Ramos (cell line): ENCODE measurements around the gene MB21D2.
"Not testable (repeated sequence)": the region's sequence is repeated elsewhere in the genome, so short reads cannot be mapped to it uniquely, and the experiment has no call there.

ENCODE experiments used
- in situ Hi-C: fragments of 300-500 bp; cut with MboI; formaldehyde crosslinking; loops from one replicate; pipeline ENCODE4 v1.14.3; 2022; ENCODE audit warnings: low sequenced_read_pairs; ENCODE audit not compliant: unreplicated experiment

Gene MB21D2, protein sequence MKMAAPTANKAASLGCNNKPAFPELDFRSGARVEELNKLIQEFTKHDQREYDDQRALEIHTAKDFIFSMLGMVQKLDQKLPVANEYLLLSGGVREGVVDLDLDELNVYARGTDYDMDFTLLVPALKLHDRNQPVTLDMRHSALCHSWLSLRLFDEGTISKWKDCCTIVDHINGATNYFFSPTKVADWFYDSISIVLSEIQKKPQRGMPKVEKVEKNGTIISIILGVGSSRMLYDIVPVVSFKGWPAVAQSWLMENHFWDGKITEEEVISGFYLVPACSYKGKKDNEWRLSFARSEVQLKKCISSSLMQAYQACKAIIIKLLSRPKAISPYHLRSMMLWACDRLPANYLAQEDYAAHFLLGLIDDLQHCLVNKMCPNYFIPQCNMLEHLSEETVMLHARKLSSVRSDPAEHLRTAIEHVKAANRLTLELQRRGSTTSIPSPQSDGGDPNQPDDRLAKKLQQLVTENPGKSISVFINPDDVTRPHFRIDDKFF

GRCh38 chr3:192917404-192918274, at the start of gene MB21D2:
TSS of gene MB21D2 (minus strand) at chr3:192917856. CDS start at chr3:192917840, 16 bp downstream.
- in situ Hi-C loops, result no loop called here

GRCh38 chr3:192964959-192965719, 47.5 kb upstream of the MB21D2 start:
- in situ Hi-C loops, result not testable (repeated sequence)

GRCh38 chr3:192959773-192960172, 42.1 kb upstream of the MB21D2 start:
- in situ Hi-C loops, result no loop called here

GRCh38 chr3:192958219-192958872, 40.7 kb upstream of the MB21D2 start:
- in situ Hi-C loops, result no loop called here

DNA sequence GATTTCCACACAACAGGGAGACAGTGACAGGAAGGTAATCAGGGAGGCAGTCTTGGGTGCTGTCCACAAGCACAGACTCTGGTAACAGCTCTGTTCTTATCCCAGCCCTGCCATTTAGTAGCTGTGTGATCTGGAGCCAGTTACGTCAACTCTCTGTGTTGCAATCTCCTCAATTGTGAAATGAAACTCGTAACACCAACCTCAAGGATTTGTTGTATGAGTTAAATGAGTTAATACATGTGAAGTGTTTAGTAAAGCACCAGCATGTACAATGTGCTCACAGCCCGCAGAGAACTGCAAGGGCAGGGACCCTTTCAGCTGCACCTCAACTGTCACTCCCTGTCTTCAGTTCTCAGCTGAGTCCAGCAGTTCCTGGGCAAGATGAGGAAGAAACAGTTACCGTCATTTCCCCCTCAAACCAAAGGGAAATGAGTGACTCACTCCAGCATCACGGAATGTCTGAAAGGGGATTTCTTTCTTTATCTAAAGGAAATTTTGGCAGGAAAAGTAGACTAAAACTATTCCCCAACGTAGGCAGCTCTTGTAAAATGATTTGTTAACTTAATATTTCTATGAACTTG, 39.9 kb upstream of the MB21D2 start:
- in situ Hi-C loops, result no loop called here

GRCh38 chr3:192953926-192954325, 36.3 kb upstream of the MB21D2 start:
- in situ Hi-C loops, result no loop called here

DNA sequence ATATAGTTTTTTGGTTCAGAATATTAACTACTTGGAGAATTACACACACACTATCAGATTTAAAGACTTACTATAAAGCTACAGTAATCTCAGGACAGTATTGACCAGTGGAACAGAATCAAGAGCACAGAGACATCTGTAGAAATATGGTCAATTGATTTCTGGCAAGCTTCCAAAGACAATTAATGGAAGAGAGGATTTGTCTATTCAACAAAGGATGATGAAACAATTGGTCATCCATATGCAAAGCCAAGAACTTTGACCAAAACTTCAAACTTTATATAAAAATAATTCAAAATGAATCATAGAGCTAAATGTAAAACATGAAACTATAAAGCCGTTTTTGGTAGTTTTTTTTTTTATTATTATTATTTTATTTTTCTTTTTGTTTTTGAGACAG, 29.8 kb upstream of the MB21D2 start:
- in situ Hi-C loops, result no loop called here

GRCh38 chr3:192943393-192943792, 25.7 kb upstream of the MB21D2 start:
- in situ Hi-C loops, result no loop called here

DNA sequence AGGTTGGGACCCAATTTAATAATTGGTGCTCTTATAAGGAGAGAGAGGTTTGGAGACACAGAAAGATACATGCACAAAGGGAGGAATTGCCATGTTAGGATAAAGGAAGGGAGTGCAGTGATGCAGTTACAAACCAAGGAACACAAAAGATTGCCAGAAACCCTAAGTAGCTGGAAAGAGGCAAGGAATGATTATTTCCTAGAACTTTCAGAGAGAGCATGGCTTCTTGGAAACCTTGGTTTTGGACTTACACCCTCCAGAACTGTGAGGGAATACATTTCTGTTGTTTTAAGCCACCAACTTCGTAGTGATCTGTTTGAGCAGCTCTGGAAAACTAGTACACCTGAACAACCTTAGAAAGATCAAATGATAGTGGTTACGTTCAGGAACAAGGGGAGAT, 25.0 kb upstream of the MB21D2 start:
- in situ Hi-C loops, result no loop called here

DNA sequence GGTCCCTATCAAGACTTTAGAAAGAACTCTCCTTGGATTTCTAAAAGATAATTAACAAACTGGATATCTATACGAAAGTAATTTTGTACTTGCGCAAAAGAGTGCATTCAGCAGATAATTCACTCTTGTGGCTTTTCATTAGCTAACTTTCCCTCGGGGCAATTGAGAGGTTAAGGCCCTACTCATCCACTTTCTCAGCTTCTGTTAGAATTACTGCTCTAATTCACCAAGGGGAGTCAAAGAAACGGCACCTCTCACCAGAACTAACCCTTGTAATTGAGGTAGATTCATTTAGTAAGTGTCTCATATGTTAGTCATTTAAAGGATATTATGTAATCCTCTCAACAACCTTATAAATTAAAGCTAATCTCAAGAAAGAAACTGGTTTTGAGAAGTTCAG, 22.5 kb upstream of the MB21D2 start:
- in situ Hi-C loops, result no loop called here

DNA sequence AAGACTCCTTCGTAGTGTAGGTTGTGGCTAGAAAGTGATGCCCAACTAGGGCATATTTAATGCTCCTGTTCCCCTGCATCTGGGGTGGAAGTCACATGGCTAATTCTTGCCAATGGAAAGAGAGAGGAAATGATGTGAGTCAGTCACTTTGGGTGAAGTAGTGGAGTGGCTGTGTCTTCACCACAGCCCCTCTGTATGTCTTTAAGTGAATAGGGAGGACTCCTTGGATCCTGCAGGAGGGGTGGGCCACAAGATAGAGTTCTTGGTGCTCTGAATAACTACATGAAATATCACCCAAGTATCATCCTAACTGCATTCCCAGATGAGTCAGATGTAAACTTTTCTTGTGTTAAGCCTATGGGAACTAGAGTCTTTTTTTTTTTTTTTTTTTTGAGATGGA, 17.8 kb upstream of the MB21D2 start:
- in situ Hi-C loops, result no loop called here

DNA sequence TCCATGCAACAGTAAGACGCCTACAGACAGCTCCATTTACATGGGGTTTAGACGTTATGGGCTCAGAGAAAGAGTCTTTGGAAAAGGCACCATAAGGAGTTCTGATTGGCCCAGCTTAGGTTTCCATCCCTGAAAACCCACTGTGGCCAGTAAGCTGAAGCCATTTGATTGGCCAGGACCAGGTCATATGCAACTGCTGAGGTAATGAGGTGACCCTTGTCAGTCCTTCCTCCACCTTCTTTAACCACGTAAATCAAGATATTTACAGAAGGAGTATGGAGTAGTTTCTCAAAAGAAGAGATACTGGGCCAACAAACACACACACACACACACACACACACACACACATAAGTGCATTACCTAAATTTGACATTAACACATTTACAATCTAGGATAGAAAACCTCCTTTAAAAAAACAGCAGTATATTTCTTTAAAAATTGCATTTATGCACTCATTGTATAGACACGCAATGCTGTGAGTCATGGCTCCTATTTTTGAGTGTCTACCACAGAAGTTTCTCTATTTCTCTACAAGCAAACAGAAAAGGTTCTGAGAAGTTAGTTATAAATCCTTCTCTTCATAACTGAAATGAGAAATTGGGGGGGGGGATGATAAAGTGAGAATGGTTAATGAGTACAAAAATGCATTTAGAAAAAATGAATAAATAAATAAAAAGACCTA, 16.3 kb upstream of the MB21D2 start:
- in situ Hi-C loops, result no loop called here

DNA sequence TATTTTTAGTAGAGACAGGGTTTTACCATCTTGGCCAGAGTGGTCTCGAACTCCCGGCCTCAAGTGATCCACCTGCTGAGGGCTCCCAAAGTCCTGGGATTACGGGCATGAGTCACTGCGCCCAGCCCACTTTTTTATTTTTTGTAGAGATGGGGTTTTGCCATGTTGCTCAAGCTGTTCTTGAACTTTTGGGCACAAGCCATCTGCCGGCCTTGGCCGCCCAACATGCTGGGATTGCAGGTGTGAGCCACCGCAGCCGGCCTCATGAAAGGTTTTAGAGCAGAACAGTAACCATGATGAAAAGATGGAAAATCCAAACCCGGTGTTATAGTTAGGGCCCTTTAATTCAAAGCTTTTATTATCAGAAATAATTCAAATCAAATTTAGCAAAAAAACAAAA, 15.6 kb upstream of the MB21D2 start:
- in situ Hi-C loops, result no loop called here

DNA sequence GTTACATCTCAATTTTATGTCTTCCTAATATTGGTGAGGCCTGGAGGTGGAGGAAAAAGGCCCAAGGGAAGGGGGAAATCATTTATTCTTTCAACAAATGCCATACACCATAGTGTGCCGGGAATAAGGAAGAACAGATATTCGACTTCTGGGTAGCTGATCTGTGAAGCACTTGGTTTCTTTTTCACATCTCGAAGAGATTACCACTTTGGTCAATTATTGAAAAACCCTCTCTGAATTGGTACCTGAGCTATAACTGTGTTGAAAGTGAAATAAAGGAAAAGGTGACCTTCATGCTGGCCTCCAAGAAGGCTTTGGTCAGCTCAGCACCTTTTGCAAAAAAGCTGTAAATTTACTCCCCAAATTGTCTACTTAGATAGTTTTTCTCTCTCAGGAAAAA, 14.2 kb upstream of the MB21D2 start:
- in situ Hi-C loops, result no loop called here

DNA sequence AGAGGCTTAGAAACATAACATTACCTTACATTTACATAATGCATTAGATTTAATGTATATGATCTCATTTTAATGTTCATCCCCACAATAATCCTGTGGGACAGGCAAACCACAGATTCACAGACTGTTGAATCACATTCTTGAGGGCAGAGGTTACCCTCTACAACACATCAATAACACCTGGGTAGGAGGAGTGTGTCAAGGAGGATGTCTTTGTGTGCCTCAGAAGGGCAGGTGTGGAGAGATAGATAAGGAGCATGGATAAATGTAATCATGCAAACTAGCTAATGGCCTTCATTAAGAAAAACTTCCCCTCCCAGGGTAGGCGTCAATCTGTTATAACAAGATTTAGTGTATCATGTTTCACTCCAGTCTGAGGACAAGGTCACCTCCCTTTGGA, 12.9 kb upstream of the MB21D2 start:
- in situ Hi-C loops, result no loop called here

DNA sequence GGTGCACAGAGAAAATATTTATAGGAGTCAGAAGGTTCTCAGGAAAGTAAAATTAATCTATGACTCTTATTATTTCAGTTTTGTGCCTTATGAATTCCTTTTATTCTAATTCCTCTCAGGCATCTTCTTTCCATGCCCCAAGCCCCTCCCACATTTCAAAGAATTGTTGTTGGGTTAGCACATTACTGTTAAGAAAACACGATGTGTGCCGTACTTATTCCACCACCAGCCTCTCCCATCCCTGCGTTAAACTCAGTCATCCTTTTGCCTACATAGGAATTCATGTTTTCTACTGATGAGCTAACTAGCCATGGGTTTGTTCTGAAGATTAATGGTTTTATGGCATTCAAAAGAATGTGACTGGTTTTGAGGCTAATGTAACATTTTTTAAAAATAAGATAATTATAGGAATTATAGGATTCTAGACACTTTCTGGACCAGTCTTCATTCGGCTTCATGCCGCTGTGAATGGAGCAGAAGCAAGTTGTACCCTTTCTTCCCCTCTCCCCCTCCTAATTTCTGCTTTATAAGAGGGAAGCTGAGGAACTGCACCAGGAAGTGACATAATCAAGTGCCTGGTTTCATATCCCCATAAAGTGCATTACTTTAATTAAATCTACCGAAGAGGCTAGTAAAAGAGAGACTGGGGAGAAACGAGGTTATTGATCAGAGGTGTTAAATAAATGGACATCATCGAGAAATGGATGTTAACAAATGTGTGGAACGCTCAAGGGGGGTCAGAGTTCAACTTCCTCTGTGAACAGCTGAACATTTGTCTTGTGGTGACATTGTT, 12.3 kb upstream of the MB21D2 start:
- in situ Hi-C loops, result no loop called here

DNA sequence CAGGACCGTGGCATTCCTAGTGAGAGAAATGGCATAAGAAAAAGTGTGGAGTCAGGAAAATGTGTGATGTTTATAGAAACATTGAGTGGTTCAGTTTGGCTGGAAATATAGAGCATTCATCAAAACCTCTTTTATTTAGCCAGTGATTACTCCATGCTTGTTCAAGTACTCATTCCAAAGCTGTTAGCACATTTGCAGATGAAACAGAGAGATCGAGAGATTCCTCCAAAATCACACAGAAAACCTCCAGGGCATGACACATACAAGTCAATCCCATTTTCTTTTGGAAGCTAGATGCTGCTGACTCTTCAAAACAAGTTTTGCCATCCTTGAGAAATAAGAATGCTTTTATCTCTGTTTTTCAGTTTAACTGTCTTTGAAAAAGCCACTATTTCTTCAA, 11.5 kb upstream of the MB21D2 start:
- in situ Hi-C loops, result no loop called here

DNA sequence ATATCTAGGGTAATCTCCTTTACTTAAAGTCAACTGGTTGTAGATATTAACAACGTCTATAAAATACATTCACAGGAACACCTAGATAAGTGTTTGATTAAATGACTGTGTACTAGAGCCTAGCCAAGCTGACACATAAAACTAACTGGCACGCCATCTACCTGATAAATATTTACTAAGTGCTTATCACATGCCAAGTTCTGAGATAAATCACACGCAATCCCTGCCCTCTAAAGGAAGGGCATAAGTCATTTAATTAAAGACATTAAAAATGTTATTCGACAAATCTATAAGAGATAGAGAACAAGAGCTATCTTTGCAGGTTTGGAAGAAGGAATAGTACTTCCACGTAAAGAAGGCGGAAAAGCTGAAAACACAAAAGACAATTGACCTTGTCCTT, 11.1 kb upstream of the MB21D2 start:
- in situ Hi-C loops, result no loop called here
